ENCODE results near the gene ANKRD33B.
"Not testable (repeated sequence)": the region's sequence is repeated elsewhere in the genome, so short reads cannot be mapped to it uniquely, and the experiment has no call there.

ANKRD33B gene
- total RNA-seq: 4.3 to 8.6 (median 7.4) reads per million in 3 donors

DNA sequence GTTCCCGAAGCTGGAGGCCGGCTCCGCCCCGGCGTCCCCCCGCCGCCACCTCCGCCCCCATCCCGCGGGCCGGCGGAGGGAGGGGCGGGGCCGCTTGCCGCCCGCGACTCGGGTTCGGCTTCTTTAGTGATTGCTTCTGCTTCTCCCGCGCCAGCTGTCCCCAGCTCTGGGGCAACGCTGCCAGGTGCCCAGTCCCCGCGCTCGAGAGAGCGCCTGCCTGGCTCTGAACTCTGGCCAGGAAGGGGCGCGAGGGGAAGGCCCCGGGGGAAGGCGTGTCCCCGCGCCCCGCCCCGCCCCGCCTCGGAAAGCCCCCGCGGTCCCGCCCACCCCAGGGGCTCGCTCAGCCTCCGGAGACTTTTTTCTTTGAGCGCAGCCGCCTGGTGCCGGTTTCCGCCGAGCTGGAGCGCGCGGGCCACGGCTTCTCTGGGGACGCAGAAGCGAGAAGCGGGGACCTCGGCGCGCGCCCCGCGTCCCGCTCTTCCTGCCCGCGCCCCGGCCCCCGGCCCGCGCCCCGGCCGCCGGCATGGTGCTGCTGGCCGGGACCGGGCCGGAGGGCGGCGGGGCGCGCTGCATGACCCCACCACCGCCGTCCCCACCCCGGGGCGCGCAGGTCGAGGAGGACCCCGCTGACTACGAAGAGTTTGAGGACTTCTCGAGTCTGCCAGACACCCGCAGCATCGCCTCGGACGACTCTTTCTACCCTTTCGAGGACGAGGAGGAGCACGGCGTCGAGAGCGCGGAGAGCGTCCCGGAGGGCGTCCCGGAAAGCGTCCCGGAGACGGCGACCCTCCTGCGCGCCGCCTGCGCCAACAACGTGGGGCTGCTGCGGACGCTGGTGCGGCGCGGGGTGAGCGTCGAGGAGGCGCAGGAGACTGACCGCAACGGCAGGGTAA lies at the start of gene ANKRD33B:
TSS of gene ANKRD33B (plus strand) at position 126 of the 893 bp plus-strand sequence. CDS start at position 524, 398 bp downstream.
- Histone ChIP-seq H3K27ac (ENCODE audit: insufficient read depth, low read length, poor library complexity, severe bottlenecking) (peak within 1 kb of the TSS; percentile 69), H3K4me1 (ENCODE audit: control insufficient read depth, insufficient read depth, low read length, poor library complexity, severe bottlenecking) (peaks cover 21% of the 10 kb centered on the region), H3K9me3 (ENCODE audit: control insufficient read depth, low read length) (no peaks in the 10 kb centered on the region), H3K4me3 (ENCODE audit: insufficient read depth, low read depth, low read length, poor library complexity, severe bottlenecking) (peak within 1 kb of the TSS; percentile 78), H3K27me3 (replicated peaks; ENCODE audit: control insufficient read depth, insufficient read depth, low read length, poor library complexity, severe bottlenecking) (no peaks in the 10 kb centered on the region), H3K36me3 (ENCODE audit: control insufficient read depth, insufficient read depth, low read length) (no peaks in the 10 kb centered on the region)
- peak; percentile 67 to 68 (median 67) for DNase-seq

DNA sequence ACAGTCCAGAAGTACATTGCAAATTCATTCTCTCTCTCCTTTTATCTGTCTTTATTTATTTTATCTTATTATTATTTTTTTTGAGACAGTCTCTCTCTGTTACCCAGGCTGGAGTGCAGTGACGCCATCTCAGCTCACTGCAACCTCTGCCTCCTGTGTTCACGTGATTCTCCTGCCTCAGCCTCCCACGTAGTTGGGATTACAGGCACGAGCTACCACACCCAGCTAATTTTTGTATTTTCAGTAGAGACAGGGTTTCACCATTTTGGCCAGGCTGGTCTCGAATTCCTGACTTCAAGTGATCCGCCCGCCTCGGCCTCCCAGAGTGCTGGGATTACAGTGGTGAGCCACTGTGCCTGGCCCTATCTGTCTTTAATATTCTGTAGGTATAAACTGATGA lies 49.3 kb upstream of the ANKRD33B start:
- H3K27ac ChIP-seq (ENCODE audit: insufficient read depth, low read length, poor library complexity, severe bottlenecking); H3K27me3 ChIP-seq (replicated peaks; ENCODE audit: control insufficient read depth, insufficient read depth, low read length, poor library complexity, severe bottlenecking); H3K4me1 ChIP-seq (ENCODE audit: control insufficient read depth, insufficient read depth, low read length, poor library complexity, severe bottlenecking); H3K9me3 ChIP-seq (ENCODE audit: control insufficient read depth, low read length); H3K4me3 ChIP-seq (ENCODE audit: insufficient read depth, low read depth, low read length, poor library complexity, severe bottlenecking); H3K36me3 ChIP-seq (ENCODE audit: control insufficient read depth, insufficient read depth, low read length); DNase-seq: not testable (repeated sequence)

DNA sequence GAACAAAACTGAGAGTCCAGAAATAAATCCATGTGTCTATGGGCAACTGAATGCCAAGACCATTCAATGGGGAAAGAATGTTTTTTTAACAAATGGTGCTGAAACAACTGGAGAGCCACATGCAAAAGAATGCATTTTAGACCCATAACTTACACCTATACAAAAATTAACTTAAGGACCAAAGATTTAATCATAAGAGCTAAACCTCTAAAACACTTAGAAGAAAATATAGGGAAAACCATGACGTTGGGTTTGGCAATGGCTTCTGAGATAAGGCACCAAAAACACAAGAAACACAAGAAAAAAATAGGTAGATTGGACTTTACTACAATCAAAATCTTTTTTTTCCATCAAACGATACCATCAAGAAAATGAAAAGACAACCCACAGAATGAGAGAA lies 48.4 kb upstream of the ANKRD33B start:
- no peaks in the 10 kb centered on the region for H3K36me3 ChIP-seq (ENCODE audit: control insufficient read depth, insufficient read depth, low read length)
- H3K4me3 ChIP-seq (ENCODE audit: insufficient read depth, low read depth, low read length, poor library complexity, severe bottlenecking): no peak overlapping the region
- H3K27me3 ChIP-seq (replicated peaks; ENCODE audit: control insufficient read depth, insufficient read depth, low read length, poor library complexity, severe bottlenecking): no peaks in the 10 kb centered on the region
- DNase-seq: no peak
- no peak overlapping the region for H3K27ac ChIP-seq (ENCODE audit: insufficient read depth, low read length, poor library complexity, severe bottlenecking)
- H3K4me1 ChIP-seq (ENCODE audit: control insufficient read depth, insufficient read depth, low read length, poor library complexity, severe bottlenecking): no peaks in the 10 kb centered on the region
- no peaks in the 10 kb centered on the region for H3K9me3 ChIP-seq (ENCODE audit: control insufficient read depth, low read length)

DNA sequence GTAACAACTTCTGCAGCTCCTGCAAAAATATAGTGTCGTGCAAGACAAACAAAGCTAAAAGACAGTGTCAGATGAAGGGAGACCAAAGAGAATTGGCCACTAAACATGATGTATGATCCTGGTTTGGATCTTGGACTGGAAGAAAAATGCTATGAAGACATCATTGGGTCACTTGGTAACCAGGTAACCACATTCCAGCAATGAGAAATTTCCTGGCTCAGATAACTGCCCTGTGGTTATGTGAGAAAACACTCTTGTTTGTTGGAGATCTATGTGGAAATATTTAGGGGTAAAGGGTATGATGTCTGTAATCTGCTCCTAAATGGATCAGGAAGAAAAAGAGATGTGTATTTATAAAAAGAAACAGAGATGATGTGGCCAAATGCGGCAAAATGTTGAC lies 45.5 kb upstream of the ANKRD33B start:
- Histone ChIP-seq H3K27ac (ENCODE audit: insufficient read depth, low read length, poor library complexity, severe bottlenecking) (no peak overlapping the region), H3K4me1 (ENCODE audit: control insufficient read depth, insufficient read depth, low read length, poor library complexity, severe bottlenecking) (no peaks in the 10 kb centered on the region), H3K9me3 (ENCODE audit: control insufficient read depth, low read length) (no peaks in the 10 kb centered on the region), H3K4me3 (ENCODE audit: insufficient read depth, low read depth, low read length, poor library complexity, severe bottlenecking) (no peak overlapping the region), H3K36me3 (ENCODE audit: control insufficient read depth, insufficient read depth, low read length) (no peaks in the 10 kb centered on the region), H3K27me3 (replicated peaks; ENCODE audit: control insufficient read depth, insufficient read depth, low read length, poor library complexity, severe bottlenecking) (no peaks in the 10 kb centered on the region)
- DNase-seq: no peak

DNA sequence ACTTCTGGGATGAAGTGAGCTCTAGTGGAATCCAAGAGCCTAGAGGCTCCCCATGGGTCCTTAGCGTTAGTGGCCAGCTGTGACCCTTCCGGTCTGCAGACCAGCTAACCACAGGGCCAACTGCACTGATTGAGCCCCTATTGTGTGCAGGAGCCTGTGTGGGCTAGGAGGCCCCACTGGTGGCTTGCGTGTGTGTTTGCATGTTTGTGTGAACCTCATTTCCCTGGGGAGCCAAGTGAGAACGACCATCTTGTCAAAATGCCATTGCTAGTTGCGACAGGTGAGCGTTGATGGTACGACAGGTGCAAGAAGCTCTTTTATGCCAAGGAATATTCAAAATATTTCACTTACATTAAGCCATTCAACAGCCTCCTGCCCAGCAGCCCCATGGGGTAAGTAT lies 44.1 kb upstream of the ANKRD33B start:
- Histone ChIP-seq H3K9me3 (ENCODE audit: control insufficient read depth, low read length) (no peaks in the 10 kb centered on the region), H3K36me3 (ENCODE audit: control insufficient read depth, insufficient read depth, low read length) (no peaks in the 10 kb centered on the region), H3K4me3 (ENCODE audit: insufficient read depth, low read depth, low read length, poor library complexity, severe bottlenecking) (no peak overlapping the region), H3K27me3 (replicated peaks; ENCODE audit: control insufficient read depth, insufficient read depth, low read length, poor library complexity, severe bottlenecking) (no peaks in the 10 kb centered on the region), H3K4me1 (ENCODE audit: control insufficient read depth, insufficient read depth, low read length, poor library complexity, severe bottlenecking) (no peaks in the 10 kb centered on the region), H3K27ac (ENCODE audit: insufficient read depth, low read length, poor library complexity, severe bottlenecking) (no peak overlapping the region)
- DNase-seq: no peak

DNA sequence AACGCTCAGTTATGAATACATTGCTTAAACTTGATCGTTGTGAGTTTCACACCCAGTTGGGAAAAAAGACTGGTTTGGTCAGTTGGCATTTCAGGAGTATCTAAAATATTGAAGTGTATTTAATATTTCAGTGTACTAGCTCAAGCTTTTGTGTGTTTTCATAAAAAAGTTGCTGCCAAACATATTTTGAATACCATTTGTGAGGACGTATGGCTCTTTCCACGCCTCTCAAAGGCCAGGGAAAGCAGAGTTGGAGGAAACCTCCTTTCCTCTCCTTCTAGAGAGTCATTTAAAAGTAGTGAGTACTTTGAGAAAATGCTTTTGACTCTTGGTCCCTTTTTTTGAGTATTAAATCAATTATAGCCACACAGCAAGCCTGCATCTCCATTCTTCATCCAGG lies 43.2 kb upstream of the ANKRD33B start:
- no peak for DNase-seq
- Histone ChIP-seq H3K27ac (ENCODE audit: insufficient read depth, low read length, poor library complexity, severe bottlenecking) (no peak overlapping the region), H3K9me3 (ENCODE audit: control insufficient read depth, low read length) (no peaks in the 10 kb centered on the region), H3K4me3 (ENCODE audit: insufficient read depth, low read depth, low read length, poor library complexity, severe bottlenecking) (no peak overlapping the region), H3K4me1 (ENCODE audit: control insufficient read depth, insufficient read depth, low read length, poor library complexity, severe bottlenecking) (no peaks in the 10 kb centered on the region), H3K27me3 (replicated peaks; ENCODE audit: control insufficient read depth, insufficient read depth, low read length, poor library complexity, severe bottlenecking) (no peaks in the 10 kb centered on the region), H3K36me3 (ENCODE audit: control insufficient read depth, insufficient read depth, low read length) (no peaks in the 10 kb centered on the region)

DNA sequence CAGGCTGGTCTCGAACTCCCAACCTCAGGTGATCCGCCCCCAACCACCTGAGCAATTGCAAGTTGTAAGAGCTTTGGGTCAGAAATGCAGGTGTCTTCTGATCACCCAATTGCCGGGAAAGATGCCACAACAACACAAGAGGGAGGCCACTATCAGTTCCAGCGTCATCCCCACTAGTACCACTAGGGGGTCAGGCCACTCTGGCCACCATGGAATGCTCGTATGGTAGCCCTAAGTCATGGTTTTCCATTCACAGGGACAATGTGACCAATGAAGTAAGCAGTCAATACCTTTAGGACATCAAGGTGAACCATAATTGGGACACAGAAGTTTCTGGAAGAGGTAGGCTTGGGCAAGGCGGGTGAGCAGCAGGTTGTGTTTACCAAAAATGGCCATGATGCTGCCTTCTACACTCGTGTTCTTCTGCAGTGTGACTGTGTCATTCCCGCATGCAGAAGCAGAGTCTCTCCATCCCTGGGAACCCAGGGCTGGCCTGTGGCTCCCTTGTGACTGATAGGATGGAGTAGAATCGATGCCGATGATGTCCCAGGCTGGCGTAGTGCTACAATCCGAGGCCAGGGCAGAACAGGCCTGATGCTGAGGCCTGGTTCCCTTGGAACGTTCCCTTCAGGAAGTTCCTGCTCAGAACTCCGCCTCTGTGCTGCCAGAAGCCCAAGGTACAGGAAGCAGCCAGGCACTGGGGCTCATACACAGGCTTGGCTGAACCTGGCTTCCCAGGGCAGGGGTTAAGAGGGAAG lies 42.2 kb upstream of the ANKRD33B start:
- no peak overlapping the region for H3K27ac ChIP-seq (ENCODE audit: insufficient read depth, low read length, poor library complexity, severe bottlenecking)
- H3K27me3 ChIP-seq (replicated peaks; ENCODE audit: control insufficient read depth, insufficient read depth, low read length, poor library complexity, severe bottlenecking): no peaks in the 10 kb centered on the region
- no peaks in the 10 kb centered on the region for H3K9me3 ChIP-seq (ENCODE audit: control insufficient read depth, low read length)
- H3K4me1 ChIP-seq (ENCODE audit: control insufficient read depth, insufficient read depth, low read length, poor library complexity, severe bottlenecking): no peaks in the 10 kb centered on the region
- no peaks in the 10 kb centered on the region for H3K36me3 ChIP-seq (ENCODE audit: control insufficient read depth, insufficient read depth, low read length)
- no peak for DNase-seq
- H3K4me3 ChIP-seq (ENCODE audit: insufficient read depth, low read depth, low read length, poor library complexity, severe bottlenecking): no peak overlapping the region

DNA sequence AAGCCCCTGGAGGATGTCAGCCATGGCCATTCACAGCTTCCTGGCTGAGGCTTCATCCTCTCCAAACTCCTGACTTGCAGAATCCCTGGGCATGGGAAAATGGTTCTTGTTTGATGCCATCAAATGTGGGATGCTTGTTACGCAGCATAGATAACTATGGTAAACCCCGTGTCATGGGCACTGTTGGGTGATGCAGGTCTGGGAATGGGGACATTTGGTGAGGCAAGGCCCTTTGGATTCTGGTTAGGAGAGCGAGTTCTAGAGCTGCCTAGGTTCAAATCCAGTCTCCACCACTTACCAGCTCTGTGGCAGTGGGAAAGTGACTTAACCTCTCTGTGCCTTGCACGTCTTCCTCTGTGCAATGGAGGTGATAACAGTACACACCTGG lies 41.7 kb upstream of the ANKRD33B start:
- Histone ChIP-seq H3K4me3 (ENCODE audit: insufficient read depth, low read depth, low read length, poor library complexity, severe bottlenecking) (no peak overlapping the region), H3K9me3 (ENCODE audit: control insufficient read depth, low read length) (no peaks in the 10 kb centered on the region), H3K27me3 (replicated peaks; ENCODE audit: control insufficient read depth, insufficient read depth, low read length, poor library complexity, severe bottlenecking) (no peaks in the 10 kb centered on the region), H3K4me1 (ENCODE audit: control insufficient read depth, insufficient read depth, low read length, poor library complexity, severe bottlenecking) (no peaks in the 10 kb centered on the region), H3K27ac (ENCODE audit: insufficient read depth, low read length, poor library complexity, severe bottlenecking) (no peak overlapping the region), H3K36me3 (ENCODE audit: control insufficient read depth, insufficient read depth, low read length) (no peaks in the 10 kb centered on the region)
- DNase-seq: no peak

DNA sequence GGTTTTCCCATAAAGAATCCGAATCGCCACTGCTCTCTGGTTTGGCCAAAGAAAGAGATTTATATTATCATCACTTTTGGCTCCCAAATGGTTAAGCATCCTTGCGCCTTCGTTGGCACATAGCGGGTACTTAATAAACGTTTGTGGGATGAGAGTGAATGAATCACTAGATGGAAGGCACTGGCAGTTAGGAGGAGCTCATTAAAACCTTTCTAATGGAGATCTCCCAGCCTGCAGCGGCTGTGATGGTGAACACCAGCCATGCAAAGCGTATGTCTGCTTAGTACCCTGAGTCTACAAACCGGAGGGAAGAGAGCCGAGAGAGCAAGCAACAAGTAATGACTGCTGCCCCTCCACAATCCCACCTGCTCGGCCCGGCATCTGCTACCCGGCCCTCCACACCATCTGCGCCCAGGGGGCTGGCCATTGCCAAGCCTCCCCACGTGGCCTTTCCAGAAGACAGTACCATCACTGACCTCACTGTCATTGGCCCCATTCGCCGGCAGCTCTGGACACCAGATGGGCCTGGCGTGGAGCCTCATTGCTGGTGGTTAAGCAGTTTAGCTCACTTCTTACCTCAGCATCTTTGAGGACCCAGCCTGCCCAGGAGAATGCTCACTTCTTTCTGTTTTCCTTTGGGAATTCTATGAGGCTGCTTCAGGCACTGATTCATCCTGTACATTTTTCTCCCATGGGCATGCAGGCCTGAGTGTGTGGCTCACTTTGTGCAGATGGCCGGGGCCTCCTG lies 39.3 kb upstream of the ANKRD33B start:
- DNase-seq: no peak

More for the DNA sequence above, 39.3 kb upstream of the ANKRD33B start:
- Histone ChIP-seq H3K27me3 (replicated peaks; ENCODE audit: control insufficient read depth, insufficient read depth, low read length, poor library complexity, severe bottlenecking) (no peaks in the 10 kb centered on the region), H3K36me3 (ENCODE audit: control insufficient read depth, insufficient read depth, low read length) (no peaks in the 10 kb centered on the region), H3K4me3 (ENCODE audit: insufficient read depth, low read depth, low read length, poor library complexity, severe bottlenecking) (no peak overlapping the region), H3K9me3 (ENCODE audit: control insufficient read depth, low read length) (no peaks in the 10 kb centered on the region), H3K27ac (ENCODE audit: insufficient read depth, low read length, poor library complexity, severe bottlenecking) (no peak overlapping the region), H3K4me1 (ENCODE audit: control insufficient read depth, insufficient read depth, low read length, poor library complexity, severe bottlenecking) (no peaks in the 10 kb centered on the region)
